ENCODE results near the gene NCSTN. TPM values are rescaled to one million over a fixed set of nuclear protein-coding genes. Genes with fewer than 3 reads are reported as not detected.

Gene NCSTN
- total RNA-seq, 1 experiment from 2014 or later, result 103 TPM

DNA sequence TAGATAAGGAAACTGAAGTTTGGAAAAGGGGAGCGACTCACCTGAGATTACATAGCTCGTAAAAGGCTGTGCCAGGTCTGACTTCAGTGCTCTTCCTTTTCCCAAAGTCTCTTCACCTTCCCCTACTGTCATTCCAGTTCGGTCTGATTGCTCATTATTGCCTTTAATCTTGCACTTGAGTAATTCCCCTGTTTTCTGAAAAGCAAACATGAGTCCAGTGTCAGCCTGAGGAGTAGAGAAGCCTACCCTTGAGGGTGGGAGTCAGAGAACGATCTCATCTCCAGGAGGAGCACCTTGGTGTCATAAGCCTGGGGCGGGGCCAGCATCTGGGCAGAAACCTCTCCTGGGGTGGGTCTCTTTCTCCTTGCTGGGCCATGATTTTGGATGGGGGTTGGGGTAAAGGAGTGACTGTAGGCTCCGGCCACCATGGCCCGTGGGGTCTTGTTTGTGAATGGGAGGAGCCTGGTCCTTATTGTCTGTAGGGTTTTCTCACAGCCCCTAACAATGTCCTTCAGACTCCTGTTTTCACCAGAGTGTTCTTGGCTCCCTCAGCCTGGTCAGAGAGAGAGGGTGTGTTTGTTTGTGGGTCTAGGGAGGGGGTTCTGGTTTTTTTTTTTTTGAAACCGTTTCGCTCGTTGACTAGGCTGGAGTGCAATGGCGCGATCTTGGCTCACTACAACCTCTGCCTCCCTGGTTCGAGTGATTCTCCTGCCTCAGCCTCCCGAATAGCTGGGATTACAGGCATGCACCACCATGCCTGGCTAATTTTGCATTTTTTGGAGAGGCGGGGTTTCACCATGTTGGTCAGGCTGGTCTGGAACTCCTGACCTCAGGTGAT is 63.2 kb downstream of the NCSTN start:
- DNase-seq (ENCODE audit: low spot score), result no peak

DNA sequence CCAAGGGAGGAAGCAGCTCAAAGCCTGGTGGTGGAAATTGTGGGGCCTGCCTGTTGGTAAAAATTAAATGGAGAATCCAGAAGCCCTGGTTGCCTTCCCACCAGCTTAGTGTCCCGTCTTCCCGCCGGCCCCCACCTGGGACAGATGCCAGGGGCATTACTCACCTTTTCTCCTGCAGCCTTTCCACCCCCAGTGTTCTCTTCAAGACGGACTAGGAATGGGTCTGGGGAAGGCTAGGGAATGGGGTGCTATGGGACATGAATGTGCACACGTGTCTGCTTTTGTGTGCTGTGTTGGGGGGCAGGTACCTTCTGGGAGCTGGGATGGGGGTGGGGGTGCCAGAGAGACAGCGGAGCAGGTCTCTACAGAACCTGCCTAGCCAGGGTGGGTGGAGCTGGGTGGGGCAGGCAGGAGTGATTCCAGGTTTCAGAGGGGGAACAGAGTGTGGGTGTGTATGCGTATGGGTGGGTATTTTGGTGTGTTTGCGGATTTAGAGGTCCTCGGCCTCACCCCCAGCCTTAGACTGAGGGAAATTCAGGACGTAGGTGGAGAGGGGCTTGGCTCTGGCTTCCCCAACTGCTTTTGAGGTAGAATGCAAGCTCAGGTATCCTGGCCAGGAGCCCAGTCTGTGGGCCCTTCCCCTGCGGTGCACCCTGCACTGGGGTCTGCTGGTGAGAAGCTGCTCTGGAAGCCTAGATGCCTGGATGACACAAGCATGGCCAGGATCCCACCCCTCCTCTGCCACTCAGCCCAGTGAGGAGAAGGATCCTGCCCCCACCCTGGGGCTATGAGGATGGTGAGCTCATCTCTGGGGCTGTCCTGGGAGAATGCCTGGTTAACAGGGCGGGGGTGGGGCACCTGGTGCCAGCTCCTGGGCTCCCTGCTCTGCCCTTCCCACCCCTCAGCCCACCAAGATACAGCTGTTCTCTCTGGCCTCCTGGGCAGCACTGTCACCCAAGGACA is 64.9 kb downstream of the NCSTN start:
- peak; percentile 80 for DNase-seq (ENCODE audit: low spot score)

Other genes starting within 250 kb of the NCSTN start
- gene IGSF8, start 244.8 kb upstream of the NCSTN start, total RNA-seq (2014; rRNA removed; shearing (Covaris generic)), result 34.2 and 36.6 TPM in 2 replicates
- 0.22 and 0.84 TPM in 2 replicates for gene ATP1A2, start 227.6 kb upstream of the NCSTN start, total RNA-seq (2014; rRNA removed; shearing (Covaris generic))
- gene ATP1A4, start 191.8 kb upstream of the NCSTN start, total RNA-seq (2014; rRNA removed; shearing (Covaris generic)), result not detected in 2 replicates
- gene CASQ1, start 152.8 kb upstream of the NCSTN start, total RNA-seq (2014; rRNA removed; shearing (Covaris generic)), result 0.22 and 0.60 TPM in 2 replicates
- 194 and 307 TPM in 2 replicates for gene PEA15, start 138.0 kb upstream of the NCSTN start, total RNA-seq (2014; rRNA removed; shearing (Covaris generic))
- 86.5 and 90.0 TPM in 2 replicates for gene DCAF8, start 80.8 kb upstream of the NCSTN start, total RNA-seq (2014; rRNA removed; shearing (Covaris generic))
- 70.3 and 102 TPM in 2 replicates for gene PEX19, start 58.2 kb upstream of the NCSTN start, total RNA-seq (2014; rRNA removed; shearing (Covaris generic))
- 243 and 261 TPM in 2 replicates for gene COPA, start 133 bp upstream of the NCSTN start, total RNA-seq (2014; rRNA removed; shearing (Covaris generic))
- gene NHLH1, start 23.7 kb downstream of the NCSTN start, total RNA-seq (2014; rRNA removed; shearing (Covaris generic)), result not detected in 2 replicates
- gene VANGL2, start 57.2 kb downstream of the NCSTN start, total RNA-seq (2014; rRNA removed; shearing (Covaris generic)), result 5.7 and 6.3 TPM in 2 replicates
- gene SLAMF6, start 179.9 kb downstream of the NCSTN start, total RNA-seq (2014; rRNA removed; shearing (Covaris generic)), result not detected in 2 replicates
- gene CD84, start 236.1 kb downstream of the NCSTN start, total RNA-seq (2014; rRNA removed; shearing (Covaris generic)), result not detected in 2 replicates

Data from A172 (cell line).